Mucosa of gallbladder (tissue), 1 donor: ENCODE results near the gene SPOPL. TPM values are rescaled to one million over a fixed set of nuclear protein-coding genes. Genes with fewer than 3 reads are reported as not detected.

Source experiments
- DNase-seq: peaks from one replicate; pipeline ENCODE4 v3.0.0-alpha.2; 2020; ENCODE audit warnings: low spot score
- total RNA-seq: library from RNA; stranded (reverse); gene quantifications from one replicate; pipeline ENCODE4 v1.2.1, GENCODE V29; 2021
- donor health status: DM: no; HTN: no; CAD: no.

Gene SPOPL
- total RNA-seq, 1 donor from 2014 or later = 29.2 TPM

- DNase-seq = no peak
Measured at GRCh38 chr2:138494265-138494966, 7.2 kb upstream of the SPOPL start.

GRCh38 chr2:138495384-138495783 lies 6.2 kb upstream of the SPOPL start:
- no peak for DNase-seq

DNA sequence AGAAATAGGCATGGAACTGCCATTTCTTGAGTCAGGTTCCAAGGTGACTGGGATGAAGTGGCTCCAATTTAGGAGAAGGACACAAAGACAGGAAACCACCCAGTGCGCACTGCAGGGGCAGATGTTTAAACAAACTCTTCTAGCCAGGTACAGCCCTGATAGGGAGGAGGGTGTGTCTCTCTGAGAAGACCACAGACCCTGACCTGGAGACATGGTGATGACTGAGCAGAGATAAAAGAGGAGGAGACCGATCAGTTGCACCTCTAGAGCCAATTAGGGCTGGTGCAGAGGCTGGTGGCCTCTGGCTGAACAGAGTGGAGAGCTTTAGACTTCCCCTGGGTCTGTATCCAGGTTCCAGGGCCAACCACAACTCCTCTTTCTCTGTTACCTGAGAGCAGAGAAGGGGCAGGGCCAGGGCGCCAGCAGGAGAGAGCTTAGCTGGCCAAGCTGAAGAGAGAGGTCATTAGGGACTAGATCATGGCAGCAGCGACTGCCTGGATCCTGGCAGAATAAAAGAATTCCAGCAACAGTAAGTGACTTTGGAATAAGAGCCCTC lies 5.4 kb upstream of the SPOPL start:
- no peak for DNase-seq

- DNase-seq = no peak
Measured at GRCh38 chr2:138497294-138497693, 4.3 kb upstream of the SPOPL start.

- DNase-seq = no peak
Measured at GRCh38 chr2:138499684-138500083, 1.9 kb upstream of the SPOPL start.

DNA sequence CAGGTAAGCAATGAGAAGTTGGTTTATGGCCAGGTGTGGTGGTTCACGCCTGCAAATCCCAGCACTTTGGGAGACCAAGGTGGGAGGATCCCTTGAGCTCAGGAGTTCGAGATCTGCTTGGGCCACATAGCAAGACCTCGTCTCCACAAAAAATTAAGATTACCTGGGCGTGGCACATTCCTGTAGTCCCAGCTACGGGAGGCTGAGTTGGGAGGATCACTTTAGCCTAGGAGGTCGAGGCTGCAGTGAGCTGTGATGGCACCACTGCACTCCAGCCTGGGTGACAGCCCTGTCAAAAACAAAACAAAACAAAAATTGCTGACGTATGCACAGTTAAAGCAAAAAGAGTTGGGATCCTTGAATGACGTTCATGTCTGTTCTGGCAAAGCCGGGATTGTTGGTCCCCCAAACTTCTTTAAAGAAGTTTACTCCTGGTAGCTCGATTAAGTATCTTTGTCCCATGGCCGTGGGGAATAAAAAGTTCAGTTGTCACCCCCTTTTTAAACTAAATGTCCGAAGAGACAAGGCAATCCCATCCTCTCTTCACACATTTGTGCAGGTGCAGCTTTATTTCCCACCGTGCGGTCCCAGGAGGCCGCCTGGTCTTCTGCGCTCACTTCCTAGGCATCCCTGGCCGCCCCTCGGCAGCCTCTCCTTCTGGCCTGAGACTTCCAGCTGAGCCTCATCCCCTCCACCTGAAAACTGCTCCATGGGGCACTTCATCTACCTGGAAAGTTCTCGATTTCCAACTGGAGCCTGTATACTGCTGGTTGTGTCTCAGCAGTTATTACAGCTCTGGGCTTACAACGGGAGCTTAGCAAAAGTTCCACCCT lies 762 bp upstream of the SPOPL start:
- peak; percentile 13 for DNase-seq

GRCh38 chr2:138502255-138503086 lies 901 bp downstream of the SPOPL start:
- no peak for DNase-seq

- DNase-seq = no peak
Measured at GRCh38 chr2:138503087-138503442, 1.5 kb downstream of the SPOPL start.

- no peak for DNase-seq
Measured at GRCh38 chr2:138503652-138504051, 2.1 kb downstream of the SPOPL start.

GRCh38 chr2:138504092-138504491 lies 2.5 kb downstream of the SPOPL start:
- no peak for DNase-seq

DNA sequence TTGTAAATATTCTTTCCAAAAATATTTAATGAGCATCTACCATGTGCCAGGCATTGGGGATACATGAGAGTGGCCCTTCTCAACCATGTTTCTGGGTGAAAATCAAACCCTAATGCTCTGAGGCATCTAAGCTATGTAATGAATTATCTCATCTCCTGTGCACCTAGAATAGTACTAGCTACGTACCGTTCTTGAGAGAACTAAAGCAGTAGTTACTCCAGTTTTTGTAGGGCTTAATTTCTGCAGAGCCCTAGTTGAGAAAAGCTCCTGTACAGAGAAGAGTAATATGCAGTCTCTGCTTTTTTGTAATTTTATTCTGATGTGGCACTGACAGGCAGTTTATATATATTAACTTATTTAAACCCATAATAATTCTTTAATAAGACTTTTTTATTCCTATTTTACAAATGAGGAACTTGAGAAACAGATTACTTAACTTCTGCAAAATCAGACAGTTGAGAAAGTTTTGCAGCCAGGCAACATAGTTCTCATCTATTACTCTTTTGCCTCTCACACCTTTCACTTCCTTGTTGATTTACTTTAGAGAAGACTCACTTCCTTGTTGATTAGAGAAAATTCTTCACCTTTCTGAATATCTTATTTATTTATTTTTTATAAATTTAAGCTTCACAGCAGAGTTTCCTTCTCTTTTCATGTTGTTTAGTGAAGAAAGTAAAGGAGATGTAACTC lies 3.1 kb downstream of the SPOPL start:
- DNase-seq = no peak

DNA sequence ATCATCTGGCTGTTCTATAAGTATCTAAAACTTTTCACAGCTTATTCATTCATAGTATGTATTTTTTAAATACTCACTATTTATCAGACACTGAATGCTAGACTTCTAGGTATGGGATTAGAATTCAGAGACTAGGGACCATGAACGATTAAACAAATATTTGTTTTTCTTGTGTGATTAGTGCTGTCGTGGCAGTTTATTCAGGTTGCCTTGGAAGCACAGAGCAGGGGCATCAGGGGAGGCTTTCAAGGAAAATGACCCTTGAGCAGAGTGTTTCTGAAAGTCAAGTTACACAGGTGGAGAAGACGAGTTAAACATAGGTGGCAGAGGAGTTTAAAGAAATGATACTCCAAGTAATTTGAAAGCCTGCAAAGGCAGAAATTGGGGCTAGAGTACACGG lies 5.7 kb downstream of the SPOPL start:
- no peak for DNase-seq

DNA sequence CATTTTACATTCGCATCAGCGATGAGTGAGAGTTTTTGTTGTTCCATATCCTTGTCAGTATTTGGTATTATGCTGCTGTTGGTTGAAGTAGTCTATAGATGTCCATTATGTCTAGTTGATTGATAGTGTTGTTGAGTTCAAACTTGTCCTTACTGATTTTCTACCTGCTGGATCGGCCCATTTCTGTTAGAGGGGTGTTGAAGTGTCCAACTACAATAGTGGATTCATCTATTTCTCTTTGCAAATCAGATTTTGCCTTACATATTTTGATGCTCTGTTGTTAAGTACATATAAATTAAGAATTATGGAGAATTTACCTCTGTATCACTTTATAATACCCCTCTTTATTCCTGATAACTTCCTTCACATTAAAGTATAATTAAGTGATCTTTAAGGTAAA lies 8.7 kb downstream of the SPOPL start:
- no peak for DNase-seq

GRCh38 chr2:138512672-138513071 lies 11.1 kb downstream of the SPOPL start:
- no peak for DNase-seq

- no peak for DNase-seq
Measured at GRCh38 chr2:138514173-138514572, 12.6 kb downstream of the SPOPL start.

- no peak for DNase-seq
Measured at GRCh38 chr2:138515092-138515491, 13.5 kb downstream of the SPOPL start.

DNA sequence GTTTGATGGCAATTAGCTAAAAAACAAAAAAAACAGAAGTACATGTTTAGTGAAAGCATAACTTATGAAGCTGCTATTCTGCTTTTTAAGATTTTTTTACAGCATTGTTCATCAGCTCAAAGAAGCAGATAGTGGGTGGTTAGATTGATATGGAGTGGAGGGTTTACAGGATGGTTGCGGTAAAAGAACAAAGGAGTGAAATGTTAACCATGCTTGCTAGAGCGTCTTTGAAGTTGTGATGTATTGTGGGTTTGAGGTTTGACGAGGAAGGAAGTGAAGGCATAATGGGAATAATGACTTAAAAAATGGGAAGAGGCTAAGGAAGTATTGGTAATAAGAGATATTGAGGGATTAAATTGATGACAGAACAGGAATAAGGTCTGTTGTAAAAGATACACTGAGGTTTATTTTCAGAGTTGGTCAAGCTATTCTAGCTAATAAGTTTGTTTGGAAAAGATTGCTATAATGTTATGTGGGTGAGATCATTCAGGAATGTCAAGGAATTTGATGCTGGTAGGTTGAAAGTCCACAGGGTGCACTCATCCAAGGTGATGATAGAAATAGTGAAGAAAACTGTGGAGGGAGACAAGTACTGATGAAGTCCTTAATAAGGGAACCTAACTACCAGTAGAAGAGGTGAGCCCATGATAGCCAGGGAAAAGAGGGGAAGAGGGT lies 14.6 kb downstream of the SPOPL start:
- DNase-seq = no peak

DNA sequence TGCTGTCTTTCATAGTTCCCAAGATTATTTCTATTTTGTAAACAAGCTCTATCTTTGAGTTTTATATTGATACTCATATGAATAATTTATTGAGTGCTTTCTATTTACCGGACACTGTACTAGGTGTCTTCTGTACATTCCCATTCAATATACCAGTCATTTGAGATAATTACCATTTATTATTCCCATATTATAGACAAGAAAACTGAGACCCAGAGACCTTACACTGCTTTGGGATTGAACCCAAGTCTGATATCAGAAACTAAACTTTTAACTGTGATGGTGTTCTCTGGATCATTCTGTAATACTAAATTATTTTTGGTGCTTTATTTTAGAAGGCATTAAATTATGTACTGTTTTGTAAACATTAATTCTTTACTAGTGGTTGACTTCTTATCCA lies 17.3 kb downstream of the SPOPL start:
- no peak for DNase-seq

DNA sequence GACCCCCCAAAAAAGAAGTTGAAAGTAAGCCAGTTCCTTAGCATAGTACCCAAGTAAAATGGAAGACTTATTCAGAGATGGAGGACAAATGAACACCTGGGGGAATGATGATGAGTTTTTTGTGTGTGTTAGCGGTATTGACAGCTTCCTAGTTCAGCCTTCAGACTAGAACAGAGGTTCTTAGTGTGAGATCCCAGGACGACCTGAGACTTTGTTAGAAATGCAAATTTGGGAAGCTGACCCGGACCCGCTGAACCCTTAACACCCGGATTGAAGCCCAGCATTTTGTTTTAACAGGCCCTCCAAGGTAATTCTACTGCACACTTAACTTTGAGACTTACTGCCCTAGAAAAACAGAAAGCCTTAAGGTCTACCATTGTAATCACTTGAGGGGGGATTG lies 20.3 kb downstream of the SPOPL start:
- DNase-seq = no peak

DNA sequence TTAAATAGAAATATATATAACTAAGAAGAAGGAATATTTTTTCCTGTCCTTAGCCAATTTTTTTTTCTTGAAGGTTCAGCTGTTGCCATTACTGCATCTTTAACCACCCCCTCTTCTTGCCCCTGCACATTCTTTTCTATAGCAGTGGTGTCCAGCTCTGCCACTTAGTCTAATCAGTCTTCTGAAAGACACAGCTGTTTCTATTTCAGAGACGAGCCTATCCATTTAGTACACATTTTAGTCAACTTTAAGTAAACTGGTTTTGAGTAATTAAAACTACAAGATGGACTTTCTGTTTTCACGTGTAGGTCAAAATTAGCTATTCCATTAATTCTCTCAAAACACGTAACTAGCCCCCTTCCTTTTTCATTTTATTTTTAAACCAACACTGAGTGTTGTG lies 21.0 kb downstream of the SPOPL start:
- no peak for DNase-seq
